ENCODE results near the gene DAD1. TPM values are rescaled to one million over a fixed set of nuclear protein-coding genes. Genes with fewer than 3 reads are reported as not detected.
"Not testable (repeated sequence)": the region's sequence is repeated elsewhere in the genome, so short reads cannot be mapped to it uniquely, and the experiment has no call there.

The DAD1 gene
- total RNA-seq, 2 donors from 2014 or later: 91.3 to 104 TPM

DNA sequence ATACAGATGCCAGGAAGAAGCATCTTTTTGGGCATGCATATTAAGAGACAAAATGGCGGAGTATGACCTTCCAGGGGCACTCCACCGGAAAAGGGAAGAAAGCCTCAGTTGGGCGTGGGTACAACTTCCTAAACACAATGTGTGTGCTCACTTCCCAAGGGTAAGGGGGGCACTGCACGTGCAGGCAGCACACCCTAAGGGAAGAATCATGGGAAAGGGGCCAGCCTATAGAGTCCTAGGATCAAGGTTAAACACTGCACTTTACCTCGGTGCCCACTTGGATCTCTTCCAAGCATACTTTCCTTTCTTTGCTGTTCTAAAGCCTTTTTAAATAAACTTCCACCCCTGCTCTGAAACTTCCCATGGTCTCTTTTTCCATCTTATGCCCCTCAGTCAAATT is 40.3 kb upstream of the DAD1 start:
- no peak for DNase-seq

DNA sequence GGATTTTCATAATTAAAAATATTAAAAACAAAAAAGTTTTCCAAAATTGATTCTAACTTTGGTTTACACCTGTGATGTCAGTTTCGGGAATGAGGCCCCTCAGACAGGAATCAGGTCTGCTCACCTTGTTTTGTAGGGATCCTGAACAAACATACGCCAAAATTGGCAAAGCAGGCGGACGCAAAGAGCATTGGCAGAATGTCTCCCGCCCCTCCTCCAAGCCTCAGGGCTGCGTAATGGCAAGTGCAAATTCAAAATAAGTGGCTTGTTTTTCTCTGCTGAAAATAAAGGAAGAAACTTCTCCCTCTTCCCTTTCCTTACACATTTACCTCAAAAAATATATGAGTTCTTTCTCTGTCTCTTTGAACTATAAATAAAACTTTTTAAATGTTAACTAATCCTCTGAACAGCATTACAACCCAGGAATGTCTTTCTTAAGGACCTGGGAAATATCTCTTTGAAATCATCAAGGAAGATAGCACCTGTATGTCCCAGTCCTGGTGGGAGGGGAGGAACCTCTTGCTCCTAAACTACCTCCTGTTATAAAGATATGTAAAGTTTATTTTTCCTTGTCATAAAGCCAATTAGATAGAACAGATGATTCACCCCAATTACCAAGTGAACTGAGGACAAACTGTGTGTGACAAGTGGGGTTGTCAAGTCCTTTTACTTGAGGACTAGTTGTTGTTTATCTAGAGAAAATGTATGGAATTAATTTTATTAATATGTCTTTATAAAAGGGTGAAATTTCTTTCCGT is 38.7 kb upstream of the DAD1 start:
- DNase-seq (no peak), ATAC-seq (no peak)
- no peaks in the 10 kb centered on the region for H3K27me3 ChIP-seq
- TF ChIP-seq POLR2A (IDR thresholded peaks at IDR 0.05): no peak
- H3K9me3 ChIP-seq: no peaks in the 10 kb centered on the region
- no peak overlapping the region for H3K4me3 ChIP-seq
- H3K36me3 ChIP-seq (replicated peaks in 1 of 2; ENCODE audit: insufficient read depth in 1 of 2, low read depth in 2 of 2): no peaks in the 10 kb centered on the region
- WGBS, 2 donors: 69 to 71% methylated on average over 7 of the region's 7 CpGs
- no peak overlapping the region for H3K27ac ChIP-seq
- intact Hi-C loops (cut with DNase I): no loop called here
- H3K4me1 ChIP-seq: no peaks in the 10 kb centered on the region

More for the DNA sequence above, 40.3 kb upstream of the DAD1 start:
- Histone ChIP-seq H3K27me3 (no peaks in the 10 kb centered on the region), H3K4me3 (no peak overlapping the region), H3K4me1 (no peaks in the 10 kb centered on the region), H3K9me3 (no peaks in the 10 kb centered on the region), H3K36me3 (replicated peaks in 1 of 2; ENCODE audit: insufficient read depth in 1 of 2, low read depth in 2 of 2) (no peaks in the 10 kb centered on the region), H3K27ac (no peak overlapping the region)
- 54 to 55% methylated on average over 5 of the region's 5 CpGs for whole genome bisulfite sequencing, 2 donors
- intact Hi-C loops (cut with DNase I): no loop called here
- ATAC-seq: no peak
- TF ChIP-seq, protein P1, sequence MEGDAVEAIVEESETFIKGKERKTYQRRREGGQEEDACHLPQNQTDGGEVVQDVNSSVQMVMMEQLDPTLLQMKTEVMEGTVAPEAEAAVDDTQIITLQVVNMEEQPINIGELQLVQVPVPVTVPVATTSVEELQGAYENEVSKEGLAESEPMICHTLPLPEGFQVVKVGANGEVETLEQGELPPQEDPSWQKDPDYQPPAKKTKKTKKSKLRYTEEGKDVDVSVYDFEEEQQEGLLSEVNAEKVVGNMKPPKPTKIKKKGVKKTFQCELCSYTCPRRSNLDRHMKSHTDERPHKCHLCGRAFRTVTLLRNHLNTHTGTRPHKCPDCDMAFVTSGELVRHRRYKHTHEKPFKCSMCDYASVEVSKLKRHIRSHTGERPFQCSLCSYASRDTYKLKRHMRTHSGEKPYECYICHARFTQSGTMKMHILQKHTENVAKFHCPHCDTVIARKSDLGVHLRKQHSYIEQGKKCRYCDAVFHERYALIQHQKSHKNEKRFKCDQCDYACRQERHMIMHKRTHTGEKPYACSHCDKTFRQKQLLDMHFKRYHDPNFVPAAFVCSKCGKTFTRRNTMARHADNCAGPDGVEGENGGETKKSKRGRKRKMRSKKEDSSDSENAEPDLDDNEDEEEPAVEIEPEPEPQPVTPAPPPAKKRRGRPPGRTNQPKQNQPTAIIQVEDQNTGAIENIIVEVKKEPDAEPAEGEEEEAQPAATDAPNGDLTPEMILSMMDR (IDR thresholded peaks at IDR 0.05): no peak
- no peak for TF ChIP-seq POLR2A (IDR thresholded peaks at IDR 0.05)

DNA sequence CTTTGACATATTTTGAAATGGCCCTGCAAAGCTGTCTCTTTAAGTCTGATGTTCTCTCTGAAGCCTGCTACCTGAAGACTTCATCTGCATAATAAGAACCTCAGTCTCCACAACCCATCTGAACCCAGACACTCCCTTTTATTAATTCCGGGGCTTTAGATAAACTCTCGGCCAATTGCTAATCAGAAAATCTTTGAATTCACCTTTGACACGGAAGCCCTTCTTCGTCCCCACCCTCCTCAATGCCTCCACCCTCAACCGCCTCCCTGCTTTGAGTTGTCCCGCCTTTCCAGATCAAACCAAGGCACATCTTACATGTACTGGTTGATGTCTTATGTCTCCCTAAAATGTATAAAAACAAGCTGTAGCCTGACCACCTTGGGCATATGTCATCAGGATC is 37.6 kb upstream of the DAD1 start:
- H3K27ac ChIP-seq: no peak overlapping the region
- H3K9me3 ChIP-seq: no peaks in the 10 kb centered on the region
- no peaks in the 10 kb centered on the region for H3K36me3 ChIP-seq (replicated peaks in 1 of 2; ENCODE audit: insufficient read depth in 1 of 2, low read depth in 2 of 2)
- no peak overlapping the region for H3K4me3 ChIP-seq
- DNase-seq (no peak), ATAC-seq (no peak)
- H3K4me1 ChIP-seq: no peaks in the 10 kb centered on the region
- intact Hi-C loops (cut with DNase I): no loop called here
- 83 to 86% methylated on average over 6 of the region's 6 CpGs for WGBS, 2 donors
- no peak for TF ChIP-seq POLR2A (IDR thresholded peaks at IDR 0.05)
- TF ChIP-seq, protein P1 (IDR thresholded peaks at IDR 0.05): no peak
- H3K27me3 ChIP-seq: no peaks in the 10 kb centered on the region

DNA sequence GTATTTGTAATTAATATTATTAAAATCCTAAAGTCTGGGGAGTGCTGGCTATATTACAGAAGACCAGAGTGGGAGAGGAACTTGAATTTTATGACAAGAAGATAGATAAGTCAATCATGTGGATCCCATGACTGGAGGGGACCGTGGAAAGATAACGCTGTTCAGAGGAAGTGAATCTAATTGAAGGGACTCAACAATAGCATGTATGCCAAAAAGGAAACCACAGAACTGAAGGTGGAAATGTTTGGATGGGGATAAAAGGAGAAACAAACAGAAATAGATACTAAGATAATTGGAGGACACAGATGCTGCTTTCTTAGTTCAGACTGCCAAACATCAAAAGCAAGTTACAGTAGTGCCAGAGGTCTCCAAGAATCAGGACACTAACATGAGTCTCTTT is 34.0 kb upstream of the DAD1 start:
- ATAC-seq: no peak
- Histone ChIP-seq H3K4me1 (no peaks in the 10 kb centered on the region), H3K9me3 (no peaks in the 10 kb centered on the region), H3K27me3 (no peaks in the 10 kb centered on the region), H3K4me3 (no peak overlapping the region), H3K36me3 (replicated peaks in 1 of 2; ENCODE audit: insufficient read depth in 1 of 2, low read depth in 2 of 2) (no peaks in the 10 kb centered on the region), H3K27ac (no peak overlapping the region)
- intact Hi-C loops (cut with DNase I): no loop called here
- TF ChIP-seq, protein P1 (IDR thresholded peaks at IDR 0.05): no peak
- TF ChIP-seq POLR2A (IDR thresholded peaks at IDR 0.05): no peak
- WGBS, 2 donors: 36 to 61% methylated on average over 2 of the region's 2 CpGs
- DNase-seq: no peak

DNA sequence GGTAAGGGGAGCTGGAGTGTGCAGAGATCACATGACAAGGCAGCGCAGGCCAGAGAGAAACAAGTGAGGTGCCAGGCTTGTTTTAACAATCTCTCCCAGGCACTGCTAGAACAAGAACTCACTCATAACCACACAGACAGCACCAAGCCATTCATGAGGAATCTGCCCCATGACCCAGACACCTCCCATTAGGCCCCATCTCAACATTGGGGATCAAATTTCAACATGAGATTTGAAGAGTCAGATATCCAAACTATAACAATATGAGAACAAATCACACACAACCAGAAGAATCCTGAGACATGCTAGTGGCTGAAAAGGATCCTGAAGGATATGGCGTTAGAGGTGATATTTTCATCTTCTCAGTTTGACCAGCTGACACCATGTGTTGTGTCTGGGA is 33.2 kb upstream of the DAD1 start:
- intact Hi-C loops (cut with DNase I): no loop called here
- Histone ChIP-seq H3K4me3 (no peak overlapping the region), H3K27me3 (no peaks in the 10 kb centered on the region), H3K9me3 (no peaks in the 10 kb centered on the region), H3K36me3 (replicated peaks in 1 of 2; ENCODE audit: insufficient read depth in 1 of 2, low read depth in 2 of 2) (no peaks in the 10 kb centered on the region), H3K27ac (no peak overlapping the region), H3K4me1 (no peaks in the 10 kb centered on the region)
- 89 to 95% methylated on average over 2 of the region's 2 CpGs for whole genome bisulfite sequencing, 2 donors
- no peak for ATAC-seq
- TF ChIP-seq POLR2A (IDR thresholded peaks at IDR 0.05): no peak
- TF ChIP-seq, protein P1 (IDR thresholded peaks at IDR 0.05): no peak
- DNase-seq: no peak

DNA sequence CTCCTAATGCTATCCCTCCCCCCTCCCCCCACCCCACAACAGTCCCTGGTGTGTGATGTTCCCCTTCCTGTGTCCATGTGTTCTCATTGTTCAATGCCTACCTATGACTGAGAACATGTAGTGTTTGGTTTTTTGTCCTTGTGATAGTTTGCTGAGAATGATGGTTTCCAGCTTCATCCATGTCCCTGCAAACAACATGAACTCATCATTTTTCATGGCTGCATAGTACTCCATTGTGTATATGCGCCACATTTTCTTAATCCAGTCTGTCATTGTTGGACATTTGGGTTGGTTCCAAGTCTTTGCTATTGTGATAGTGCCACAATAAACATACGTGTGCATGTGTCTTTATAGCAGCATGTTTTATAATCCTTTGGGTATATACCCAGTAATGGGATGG is 26.7 kb upstream of the DAD1 start:
- H3K27me3 ChIP-seq; H3K27ac ChIP-seq; H3K9me3 ChIP-seq; ATAC-seq; H3K36me3 ChIP-seq (replicated peaks in 1 of 2; ENCODE audit: insufficient read depth in 1 of 2, low read depth in 2 of 2); H3K4me3 ChIP-seq; DNase-seq; intact Hi-C loops (cut with DNase I): not testable (repeated sequence)
- peaks cover 11% of the 10 kb centered on the region for H3K4me1 ChIP-seq
- 82 to 92% methylated on average over 2 of the region's 2 CpGs for WGBS, 2 donors
